HuH-7 (cell line): ENCODE measurements around the gene LMTK2.
A peak's percentile ranks its signal among the peaks of the same experiment; 100 is the strongest.
"Not testable (repeated sequence)": the region's sequence is repeated elsewhere in the genome, so short reads cannot be mapped to it uniquely, and the experiment has no call there.

Source experiments
- DNase-seq: peaks from one replicate; pipeline ENCODE4 v3.0.0; 2011; ENCODE audit warnings: low spot score

LMTK2 gene

DNA sequence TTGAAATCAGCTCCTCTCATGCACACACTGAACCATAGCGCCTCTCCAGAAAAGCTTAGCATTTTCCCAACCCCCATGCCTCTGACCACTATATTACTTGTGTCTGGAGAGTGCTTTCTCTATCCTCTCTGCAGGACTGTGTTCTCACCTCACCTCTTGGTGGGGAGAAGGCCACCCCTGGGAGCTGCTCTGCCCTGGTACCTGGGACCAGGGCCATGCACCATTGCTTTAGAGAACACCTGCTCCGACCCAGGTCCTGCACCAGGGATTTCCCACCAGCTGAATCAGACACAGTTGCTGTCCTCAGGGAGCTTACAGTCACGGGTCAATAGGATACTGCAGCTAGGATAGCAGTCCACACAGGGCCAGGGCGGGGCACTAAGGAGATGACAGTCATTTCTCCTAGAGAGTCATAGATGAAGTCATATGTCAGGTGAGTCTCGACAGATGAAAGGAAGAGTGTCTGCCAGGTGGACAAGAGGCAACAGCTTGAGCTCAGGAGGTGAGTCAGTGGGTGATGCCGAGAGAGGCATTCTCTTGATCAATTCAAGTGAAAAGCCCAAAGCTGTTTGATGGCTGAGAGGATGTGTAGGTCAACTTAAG, 619 bp upstream of the LMTK2 start:
- DNase-seq, result no peak

DNA sequence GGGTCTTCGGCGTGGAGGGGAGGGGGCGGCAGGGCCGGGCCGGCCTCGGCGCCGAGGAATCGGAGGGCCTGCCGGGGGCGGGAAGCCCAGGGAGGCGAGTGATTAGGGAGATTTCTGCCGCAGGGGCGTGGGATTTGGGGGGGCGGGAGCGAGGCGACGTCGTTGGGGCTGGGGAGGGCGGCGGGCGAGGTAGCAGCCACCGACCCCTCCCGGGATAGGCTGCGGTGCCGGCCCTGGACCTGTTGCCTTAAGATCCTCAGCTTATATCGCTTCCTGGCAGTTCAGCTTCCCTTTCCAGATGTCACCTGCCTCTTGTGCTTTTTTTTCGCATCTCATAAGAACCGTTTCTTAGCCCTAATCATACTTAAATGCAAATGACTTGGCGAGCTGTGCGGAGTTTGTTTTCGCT, 655 bp downstream of the LMTK2 start:
- DNase-seq, result no peak

DNA sequence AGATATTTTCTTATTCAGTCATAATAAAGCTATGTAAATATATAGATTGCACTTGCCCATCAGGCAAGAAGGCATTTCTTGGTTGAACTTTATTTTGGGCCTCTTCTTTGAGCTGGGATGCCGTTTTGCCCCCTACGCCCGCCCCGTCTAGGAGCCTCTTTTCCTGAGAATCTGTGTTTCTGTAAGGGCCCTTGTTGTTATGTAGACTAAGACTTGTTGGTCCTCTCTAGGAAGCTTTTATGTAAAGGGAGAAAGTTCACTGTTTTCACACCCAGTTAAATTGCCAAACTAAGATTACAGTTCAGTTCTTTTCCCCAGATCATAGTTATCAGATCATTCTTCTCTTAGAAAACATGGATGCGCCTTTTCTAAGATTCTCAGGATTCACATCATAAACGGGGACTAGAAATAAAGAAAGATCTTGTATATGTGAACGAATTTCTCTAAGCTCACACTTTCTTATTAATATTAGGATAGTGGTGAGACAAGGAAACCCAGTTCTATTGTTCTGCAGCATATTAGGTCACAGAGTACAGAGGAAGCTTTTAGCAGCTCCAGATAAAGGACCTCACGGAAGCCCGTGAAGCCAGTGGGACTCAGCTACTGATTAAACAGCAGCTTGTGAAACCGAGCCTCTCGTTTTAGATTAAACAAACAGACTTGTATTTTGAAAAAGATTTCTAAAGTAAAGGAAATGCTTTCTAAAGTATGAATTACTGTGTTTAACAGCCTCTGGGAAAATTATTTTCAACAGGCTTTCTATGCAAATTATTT, 3.8 kb downstream of the LMTK2 start:
- DNase-seq, result peak; percentile 65

DNA sequence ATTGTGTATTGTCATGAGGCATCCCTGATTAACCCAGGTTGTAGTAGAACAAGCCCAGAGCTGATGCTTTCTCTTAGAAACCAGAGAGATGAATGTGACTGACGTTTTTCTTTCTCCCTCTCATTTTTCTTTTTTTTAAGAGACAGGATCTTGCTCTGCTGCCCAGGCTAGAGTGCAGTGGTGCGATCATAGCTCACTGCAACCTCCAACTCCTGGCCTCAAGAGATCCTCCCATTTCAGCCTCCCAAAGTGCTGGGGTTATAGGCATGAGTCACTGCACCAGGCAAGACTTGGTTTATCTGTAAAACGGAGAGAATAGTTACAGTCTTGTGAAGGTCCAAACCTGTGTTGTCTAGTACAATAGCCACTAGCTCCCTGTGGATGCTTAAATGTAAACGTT, 5.4 kb downstream of the LMTK2 start:
- no peak for DNase-seq

DNA sequence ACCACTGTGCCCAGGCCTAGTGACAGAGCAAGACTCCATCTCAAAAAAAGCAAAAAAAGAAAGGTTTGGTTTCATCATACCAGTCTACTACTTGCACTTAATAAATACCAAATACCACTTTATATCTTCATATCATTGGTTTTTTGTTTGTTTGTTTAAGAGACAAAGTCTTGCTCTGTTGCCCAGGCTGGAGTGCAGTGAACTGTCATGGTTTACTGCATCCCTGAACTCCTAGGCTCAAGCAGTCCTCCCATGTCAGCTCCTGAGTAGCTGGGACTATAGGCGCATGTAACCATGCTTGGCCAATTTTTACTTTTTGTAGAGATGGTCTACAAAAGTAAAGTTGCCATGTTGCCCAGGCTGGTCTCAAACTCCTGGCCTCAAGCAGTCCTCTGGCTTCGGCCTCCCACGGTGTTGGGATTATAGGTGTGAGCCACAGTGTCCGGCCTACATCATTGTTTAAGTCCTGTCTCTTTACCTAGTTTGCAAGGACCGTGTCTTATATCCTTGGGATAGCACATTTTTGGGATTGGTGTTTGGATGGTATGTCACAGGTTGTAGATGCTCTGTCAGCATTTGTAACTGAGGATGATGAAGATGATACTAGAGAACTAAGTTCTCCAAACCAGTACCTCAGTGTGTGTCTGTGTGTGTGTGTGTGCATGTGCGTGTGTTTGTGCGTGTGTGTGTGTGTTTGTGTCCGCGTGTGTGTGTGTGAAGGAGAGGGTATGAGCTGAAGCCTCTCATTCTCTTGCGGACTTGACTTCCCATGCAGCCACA, 9.3 kb downstream of the LMTK2 start:
- no peak for DNase-seq

DNA sequence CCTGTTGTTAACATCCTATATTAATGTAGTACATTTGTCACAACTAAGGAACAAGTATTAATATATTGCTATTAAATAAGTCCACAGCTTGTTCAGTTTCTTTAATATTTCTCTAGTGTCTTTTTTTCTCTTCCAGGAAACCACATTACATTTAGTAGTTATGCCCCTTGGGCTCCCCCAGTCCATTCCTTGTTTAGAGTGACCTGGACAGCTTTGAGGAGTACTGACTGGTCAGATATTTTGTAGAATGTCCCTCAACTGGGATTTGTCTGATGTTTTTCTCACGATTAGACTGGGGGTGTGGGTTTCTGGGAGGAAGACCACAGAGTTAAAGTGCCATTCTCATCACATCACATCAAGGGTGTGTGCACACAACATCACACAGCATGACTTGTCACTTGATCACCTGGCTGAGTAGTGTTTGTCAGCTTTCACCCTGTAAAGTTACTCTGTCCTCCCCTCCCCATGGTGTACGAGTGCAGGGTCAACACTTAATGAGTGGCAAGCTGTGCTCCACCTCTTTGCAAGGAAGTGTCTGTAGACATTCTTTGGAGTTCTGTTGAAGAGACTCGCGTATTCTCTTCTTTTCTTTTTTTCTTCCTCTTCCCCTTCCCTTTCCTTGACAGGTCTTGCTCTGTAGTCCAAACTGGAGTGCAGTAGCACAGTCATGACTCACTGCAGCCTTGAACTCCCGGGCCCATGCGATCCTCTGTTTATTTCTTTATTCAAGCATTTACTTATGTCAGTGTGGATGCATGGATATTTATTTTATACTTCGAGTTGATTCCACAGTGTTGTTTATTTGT, 10.2 kb downstream of the LMTK2 start:
- no peak for DNase-seq

DNA sequence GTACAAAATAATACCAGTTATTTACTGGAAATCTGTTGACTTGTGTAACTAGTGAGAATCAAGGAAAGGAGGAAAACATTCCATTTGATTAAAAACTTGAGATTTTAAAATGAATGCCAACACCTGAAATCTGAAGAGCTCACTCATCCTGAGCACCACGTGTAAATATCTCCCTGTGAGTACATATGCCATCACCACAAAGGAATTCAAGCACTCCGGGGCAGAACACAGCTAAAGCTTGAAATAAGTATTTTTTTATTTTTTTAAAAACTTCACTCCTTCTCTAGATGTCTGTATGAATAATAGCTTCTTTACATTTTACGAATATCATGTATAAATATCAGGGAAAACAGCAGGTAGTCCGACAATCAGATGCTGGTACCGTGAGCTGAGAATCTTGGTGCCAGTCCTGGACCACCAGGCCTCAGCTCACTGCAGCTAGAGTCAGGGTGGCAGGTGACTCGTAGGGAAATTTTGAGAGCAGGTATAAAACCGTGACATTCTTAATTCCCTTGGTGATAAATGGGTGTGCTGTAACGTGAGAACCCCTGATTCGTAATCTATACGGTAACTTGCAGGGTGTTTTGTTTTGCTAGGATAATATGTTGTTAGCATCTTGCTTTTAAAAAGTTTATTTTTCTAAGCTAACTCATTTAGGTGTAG, 12.7 kb downstream of the LMTK2 start:
- no peak for DNase-seq

DNA sequence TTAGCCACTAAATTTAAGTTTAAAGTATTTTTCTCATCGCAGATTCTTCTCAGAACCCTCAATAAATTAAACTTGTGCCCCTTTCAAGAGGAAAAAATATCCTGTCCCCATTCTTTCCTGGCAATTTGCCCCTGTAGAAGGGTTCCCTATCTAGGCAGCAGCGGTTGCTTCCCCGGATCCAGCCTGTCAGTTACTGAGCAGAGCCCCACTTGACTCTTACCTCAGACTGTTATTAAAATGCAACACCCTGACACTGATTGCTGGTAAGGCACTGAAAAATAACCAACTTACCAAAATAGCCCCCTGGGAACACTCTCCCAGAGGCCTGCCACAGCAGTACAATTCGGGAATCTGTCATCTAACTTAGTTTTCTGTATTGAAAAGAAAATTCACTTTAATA, 13.9 kb downstream of the LMTK2 start:
- DNase-seq, result no peak

DNA sequence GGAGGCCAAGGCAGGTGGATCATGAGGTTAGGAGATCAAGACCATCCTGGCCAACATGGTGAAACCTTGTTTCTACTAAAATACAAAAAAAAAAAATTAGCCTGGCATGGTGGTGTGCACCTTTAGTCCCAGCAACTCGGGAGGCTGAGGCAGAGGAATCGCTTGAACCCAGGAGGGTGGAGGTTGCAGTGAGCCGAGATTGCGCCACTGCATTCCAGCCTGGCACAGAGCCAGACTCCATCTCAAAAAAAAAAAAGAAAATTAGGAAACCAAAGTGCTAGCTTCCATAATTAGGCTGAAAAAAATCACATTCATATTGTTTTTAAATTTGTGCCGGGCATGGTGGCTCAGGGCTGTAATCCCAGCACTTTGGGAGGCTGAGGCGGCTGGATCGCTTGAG, 14.7 kb downstream of the LMTK2 start:
- DNase-seq, result not testable (repeated sequence)

DNA sequence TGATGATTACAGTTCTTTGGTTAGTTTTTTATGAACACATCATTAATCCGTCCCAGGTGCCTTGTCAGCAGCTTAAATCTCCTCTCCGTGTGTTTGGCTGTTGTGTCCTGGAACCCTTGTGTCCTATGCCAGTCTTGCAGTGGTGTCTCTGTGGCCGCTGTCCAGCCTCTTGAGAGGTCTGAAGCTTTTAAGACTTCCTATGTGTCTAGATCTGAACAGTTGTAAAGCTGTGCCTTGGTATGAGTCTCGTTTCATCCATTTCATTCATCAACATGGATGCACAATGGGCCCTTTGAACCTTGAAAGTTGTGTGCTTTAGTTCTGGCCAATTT, 16.7 kb downstream of the LMTK2 start:
- DNase-seq, result no peak

DNA sequence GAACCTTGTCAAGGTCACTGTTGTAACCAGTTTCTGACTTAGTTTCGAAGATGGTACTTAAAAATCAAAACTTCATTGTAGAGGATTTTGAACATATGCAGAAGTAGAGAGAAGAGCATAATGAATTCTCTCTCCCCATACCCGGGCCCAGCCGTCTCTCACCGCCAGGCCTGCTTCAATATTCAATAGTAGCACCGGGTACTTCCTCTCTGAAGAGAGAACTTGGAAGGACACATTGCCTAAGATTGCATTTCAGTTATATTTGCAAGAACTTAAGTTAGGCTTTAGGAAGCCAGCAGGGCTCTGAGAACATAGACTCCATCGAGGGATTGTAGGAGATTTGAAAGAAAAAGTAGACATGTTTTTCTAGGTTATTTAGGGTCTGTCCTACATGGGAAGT, 19.1 kb downstream of the LMTK2 start:
- no peak for DNase-seq

DNA sequence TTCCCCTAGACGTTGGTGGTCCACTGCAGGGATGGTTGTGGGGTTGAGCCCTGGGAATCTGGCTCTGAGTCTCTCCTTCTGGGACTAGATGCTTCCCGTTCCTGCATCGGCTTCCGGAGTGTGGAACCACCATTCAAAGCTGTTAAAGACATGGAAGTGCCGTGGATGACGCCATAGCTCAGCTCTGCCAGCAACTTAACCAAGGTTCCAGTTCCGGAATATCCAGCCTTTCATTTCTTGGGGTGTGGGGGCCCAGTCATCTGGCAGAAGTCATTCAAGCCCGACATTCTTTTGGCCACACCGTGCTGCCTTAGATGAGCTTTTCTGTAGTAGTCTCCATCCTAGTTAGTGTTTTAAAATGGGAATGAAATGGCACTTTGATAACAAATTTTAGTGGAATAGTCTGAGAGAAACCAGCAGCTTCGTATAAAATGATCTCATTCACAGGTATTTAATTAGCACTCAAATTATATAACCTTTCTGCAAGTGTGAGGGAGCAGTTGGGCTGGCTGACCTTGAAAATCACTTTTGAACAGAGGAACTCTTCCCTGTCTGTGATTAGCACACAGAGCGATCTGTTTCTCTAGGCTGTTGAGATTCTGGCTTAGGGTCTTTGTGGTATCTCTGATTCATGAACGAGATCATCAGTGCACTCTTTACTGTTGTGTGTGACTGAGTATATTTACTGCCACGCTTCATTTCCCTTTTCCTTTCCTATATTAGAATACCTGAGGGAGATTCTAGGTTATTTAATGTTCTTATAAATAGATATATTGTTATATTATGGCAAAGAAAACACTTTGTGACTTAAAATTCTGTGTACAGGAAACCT, 19.9 kb downstream of the LMTK2 start:
- no peak for DNase-seq

DNA sequence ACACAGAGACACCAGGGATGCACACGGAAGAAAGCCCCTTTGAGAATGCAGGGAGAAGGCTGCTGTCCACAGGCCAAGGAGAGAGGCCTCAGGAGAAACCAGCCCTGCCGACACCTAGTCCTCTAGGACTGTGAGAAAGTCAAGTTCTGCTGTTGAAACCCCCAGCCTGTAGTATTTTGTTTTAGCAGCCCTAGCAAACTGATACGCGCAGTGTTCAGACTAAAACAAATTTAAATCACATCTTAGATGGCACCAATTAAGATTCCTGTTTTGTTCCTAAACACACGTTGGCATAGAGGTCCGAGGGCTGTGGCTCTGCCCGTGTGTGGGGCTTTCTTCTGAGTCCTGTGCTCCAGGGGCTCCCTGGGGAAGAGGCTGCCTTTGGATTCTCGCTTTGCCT, 21.7 kb downstream of the LMTK2 start:
- DNase-seq, result no peak

DNA sequence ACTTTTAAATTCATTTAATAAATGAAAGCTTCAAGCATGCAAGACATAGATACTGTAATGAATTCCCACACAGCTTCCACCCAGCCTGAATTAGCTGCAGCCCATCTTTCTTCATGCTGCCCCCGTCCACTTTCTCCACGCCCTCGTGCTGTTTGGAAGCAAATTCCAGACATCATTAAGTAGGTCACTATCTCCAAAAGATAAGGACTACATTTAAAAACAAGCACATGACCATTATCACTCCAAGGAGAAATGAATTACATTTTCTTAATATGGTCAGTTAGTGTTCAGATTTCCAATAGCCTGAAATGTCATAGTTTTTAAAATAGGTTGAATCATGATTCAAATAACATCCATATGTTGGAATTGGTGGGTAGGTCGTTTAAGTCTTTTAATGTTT, 24.3 kb downstream of the LMTK2 start:
- no peak for DNase-seq

DNA sequence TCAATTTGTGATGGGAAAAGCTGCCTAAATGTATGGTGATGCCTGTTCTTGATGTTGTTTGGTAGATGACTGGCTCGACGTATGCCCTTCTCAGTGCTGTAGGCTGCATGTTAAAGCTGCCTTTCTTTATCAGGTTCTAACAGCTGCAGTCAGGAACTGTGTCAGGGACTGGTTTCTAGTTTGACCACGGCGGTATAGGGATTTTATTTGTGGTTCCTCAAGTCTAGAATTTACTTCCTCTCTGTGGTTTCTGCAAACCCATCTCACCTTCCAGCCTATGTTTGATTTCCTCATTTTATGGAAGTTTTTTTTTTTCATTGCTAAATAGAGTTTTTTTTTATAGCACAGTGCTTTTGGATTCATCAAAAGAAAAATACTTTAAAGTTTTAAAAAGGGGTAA, 26.5 kb downstream of the LMTK2 start:
- no peak for DNase-seq

DNA sequence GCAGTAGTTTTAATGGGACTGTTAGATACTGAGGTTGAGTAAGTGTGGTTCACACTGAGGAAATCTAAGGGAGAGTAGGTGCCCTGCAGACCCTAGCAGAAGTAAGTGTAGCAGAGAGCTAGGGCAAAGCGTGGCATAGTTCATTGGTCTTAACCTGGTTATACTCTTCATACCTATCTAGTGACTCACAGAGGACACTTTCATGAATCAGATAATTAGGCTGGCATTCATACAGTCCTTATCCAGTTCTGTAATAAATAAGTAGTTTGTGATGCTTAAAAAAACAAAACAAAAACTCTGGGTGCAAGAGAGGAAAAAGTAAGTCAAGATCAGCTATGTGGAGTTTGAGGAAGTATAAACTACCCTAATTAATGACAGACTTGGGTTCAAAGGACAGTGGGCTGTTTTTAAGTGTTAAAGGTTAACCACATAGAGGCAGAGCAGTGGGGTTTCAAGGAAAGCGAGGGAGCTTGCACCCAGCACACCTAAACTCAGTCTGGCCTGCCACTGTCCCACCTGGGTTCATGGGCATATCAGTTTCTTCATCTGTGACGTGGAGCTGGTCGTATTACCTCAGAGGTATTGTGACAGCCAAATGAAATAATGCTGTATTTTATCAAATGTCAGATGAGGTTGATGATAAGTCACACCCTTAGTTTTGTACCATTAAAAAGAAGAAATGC, 27.1 kb downstream of the LMTK2 start:
- no peak for DNase-seq

DNA sequence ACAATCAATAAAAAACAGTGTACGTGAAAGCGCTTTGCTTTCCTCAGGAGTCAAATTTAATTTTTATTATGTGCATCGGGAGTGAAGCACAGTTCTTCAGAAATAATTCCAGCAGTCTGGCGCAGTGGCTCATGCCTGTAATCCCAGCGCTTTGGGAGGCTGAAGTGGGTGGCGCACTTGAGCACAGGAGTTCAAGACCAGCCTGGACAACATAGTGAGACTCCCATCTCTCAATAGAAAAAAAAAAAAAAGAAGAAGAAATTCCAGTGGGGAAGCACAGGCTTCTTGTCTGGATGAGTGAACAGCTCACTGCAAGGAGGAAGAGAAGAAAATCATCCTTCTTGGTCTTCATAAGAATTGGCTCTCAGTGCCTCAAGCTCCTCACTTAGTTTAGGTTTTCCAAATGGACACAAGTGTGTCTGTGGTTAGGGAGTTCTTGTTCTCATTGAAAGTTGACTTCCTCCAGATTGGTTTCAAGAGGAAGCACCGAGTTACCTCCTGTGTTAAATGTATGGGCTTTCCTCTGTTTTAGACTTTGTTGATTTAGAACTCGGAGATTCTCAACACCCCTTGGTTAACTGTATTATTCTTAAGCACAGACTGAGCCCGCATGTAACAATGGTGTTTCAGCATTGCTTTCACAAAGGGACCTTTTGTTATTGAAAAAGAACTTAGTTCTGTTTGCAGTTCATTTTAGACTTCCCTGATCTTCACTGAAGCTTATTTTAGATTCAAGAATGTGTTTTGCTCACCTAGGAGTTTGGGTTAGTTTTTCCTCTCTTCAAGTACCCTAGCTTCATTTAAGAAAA, 28.0 kb downstream of the LMTK2 start:
- no peak for DNase-seq

DNA sequence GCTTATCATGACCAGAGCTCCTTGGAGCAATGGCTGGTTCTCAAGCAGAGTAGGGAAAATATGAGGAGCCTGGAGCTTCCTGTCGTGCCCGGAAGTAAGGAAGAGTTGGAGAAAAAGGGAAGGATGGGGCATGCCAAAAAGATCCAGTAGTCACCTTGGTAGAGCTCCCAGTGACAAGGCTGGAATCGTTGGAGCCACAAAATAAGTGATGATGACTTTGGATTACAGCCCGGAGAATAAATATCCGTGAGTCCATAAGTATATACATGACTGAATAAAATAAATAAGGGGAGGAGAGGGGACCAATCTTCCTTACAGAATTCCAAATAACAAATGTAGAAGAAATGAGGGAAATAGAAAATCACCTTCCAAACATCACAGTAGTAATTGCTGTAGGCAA, 29.3 kb downstream of the LMTK2 start:
- no peak for DNase-seq

DNA sequence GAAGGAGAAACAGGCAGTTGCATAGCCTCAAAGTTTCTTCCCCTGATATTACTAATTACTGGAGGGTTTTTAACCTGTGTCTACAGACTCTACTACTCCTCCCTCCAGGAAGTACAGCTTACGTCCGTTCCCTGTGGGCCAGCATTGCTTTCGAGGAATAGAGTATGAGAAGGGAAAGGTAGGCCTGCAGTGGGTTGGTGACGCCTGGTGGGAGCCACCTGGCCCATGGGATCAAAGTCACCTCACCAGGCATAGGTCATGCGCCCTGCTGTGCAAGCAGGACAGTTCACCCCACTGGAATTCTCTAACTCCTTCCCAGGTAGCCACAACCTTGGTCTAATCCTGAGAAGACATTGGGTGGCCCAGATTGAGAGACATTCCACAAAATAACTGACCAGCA, 29.8 kb downstream of the LMTK2 start:
- no peak for DNase-seq
